ENCODE data around the gene CAMK2B. TPM values are rescaled to one million over a fixed set of nuclear protein-coding genes. Genes with fewer than 3 reads are reported as not detected.

Gene CAMK2B
- total and polyA plus RNA-seq, 2 experiments from 2014 or later = 0.37 to 1.7 TPM

GRCh38 chr7:44247868-44248651 lies 77.3 kb downstream of the CAMK2B start:
- TF ChIP-seq CTCF (IDR thresholded peaks at IDR 0.05; ENCODE audit: poor library complexity) (no peak), EZH2 (IDR thresholded peaks at IDR 0.05; ENCODE audit: borderline replicate concordance) (no peak), EZH2phosphoT487 (IDR thresholded peaks at IDR 0.05; ENCODE audit: low read depth, severe bottlenecking, unreplicated experiment) (no peak)
- no peaks in the 10 kb centered on the region for H3K79me2 ChIP-seq
- no peak for DNase-seq (ENCODE audit: low spot score)
- H3K4me2 ChIP-seq = no peak overlapping the region
- no peak overlapping the region for H3K4me3 ChIP-seq
- H3K9me2 ChIP-seq (replicated peaks; ENCODE audit: insufficient read depth) = no peaks in the 10 kb centered on the region
- H3K27ac ChIP-seq = no peak overlapping the region
- H3K36me3 ChIP-seq (replicated peaks; ENCODE audit: insufficient read depth, low read depth) = no peaks in the 10 kb centered on the region
- no peak overlapping the region for H2AFZ ChIP-seq
- WGBS (ENCODE audit: low lambda C conversion rate, missing lambda C conversion rate) = 88% methylated on average over 10 of the region's 10 CpGs
- no peaks in the 10 kb centered on the region for H3K4me1 ChIP-seq (ENCODE audit: insufficient read depth)
- H3K27me3 ChIP-seq = no peaks in the 10 kb centered on the region
- H4K20me1 ChIP-seq (ENCODE audit: insufficient read depth, poor library complexity, severe bottlenecking) = no peaks in the 10 kb centered on the region
- no peaks in the 10 kb centered on the region for H3K9me3 ChIP-seq (ENCODE audit: low read depth)

- Histone ChIP-seq H3K27me3 (no peaks in the 10 kb centered on the region), H3K27ac (no peak overlapping the region), H3K4me1 (ENCODE audit: insufficient read depth) (no peaks in the 10 kb centered on the region), H3K4me3 (no peak overlapping the region), H3K4me2 (no peak overlapping the region), H3K36me3 (replicated peaks; ENCODE audit: insufficient read depth, low read depth) (no peaks in the 10 kb centered on the region), H2AFZ (no peak overlapping the region), H3K79me2 (no peaks in the 10 kb centered on the region), H3K9me2 (replicated peaks; ENCODE audit: insufficient read depth) (no peaks in the 10 kb centered on the region), H3K9me3 (ENCODE audit: low read depth) (no peaks in the 10 kb centered on the region), H4K20me1 (ENCODE audit: insufficient read depth, poor library complexity, severe bottlenecking) (no peaks in the 10 kb centered on the region)
- 95% methylated on average over 7 of the region's 7 CpGs for WGBS (ENCODE audit: low lambda C conversion rate, missing lambda C conversion rate)
- no peak for TF ChIP-seq EZH2 (IDR thresholded peaks at IDR 0.05; ENCODE audit: borderline replicate concordance)
- no peak for TF ChIP-seq CTCF (IDR thresholded peaks at IDR 0.05; ENCODE audit: poor library complexity)
- TF ChIP-seq EZH2phosphoT487 (IDR thresholded peaks at IDR 0.05; ENCODE audit: low read depth, severe bottlenecking, unreplicated experiment) = no peak
- DNase-seq (ENCODE audit: low spot score) = no peak
Measured at GRCh38 chr7:44246396-44247113, 78.8 kb downstream of the CAMK2B start.

- TF ChIP-seq EZH2 (IDR thresholded peaks at IDR 0.05; ENCODE audit: borderline replicate concordance) = no peak
- TF ChIP-seq CTCF (IDR thresholded peaks at IDR 0.05; ENCODE audit: poor library complexity) = peak; percentile 34
- H3K9me3 ChIP-seq (ENCODE audit: low read depth) = no peaks in the 10 kb centered on the region
- H3K27me3 ChIP-seq = no peaks in the 10 kb centered on the region
- no peak overlapping the region for H2AFZ ChIP-seq
- no peaks in the 10 kb centered on the region for H4K20me1 ChIP-seq (ENCODE audit: insufficient read depth, poor library complexity, severe bottlenecking)
- no peak overlapping the region for H3K4me3 ChIP-seq
- WGBS (ENCODE audit: low lambda C conversion rate, missing lambda C conversion rate) = 68% methylated on average over 8 of the region's 8 CpGs
- H3K79me2 ChIP-seq = no peaks in the 10 kb centered on the region
- H3K36me3 ChIP-seq (replicated peaks; ENCODE audit: insufficient read depth, low read depth) = no peaks in the 10 kb centered on the region
- H3K4me1 ChIP-seq (ENCODE audit: insufficient read depth) = no peaks in the 10 kb centered on the region
- H3K4me2 ChIP-seq = no peak overlapping the region
- H3K9me2 ChIP-seq (replicated peaks; ENCODE audit: insufficient read depth) = no peaks in the 10 kb centered on the region
- no peak overlapping the region for H3K27ac ChIP-seq
- DNase-seq (ENCODE audit: low spot score) = no peak
Measured at GRCh38 chr7:44244282-44244681, 81.1 kb downstream of the CAMK2B start.

Data from hepatocyte (in vitro differentiated cells).